RWPE2 (cell line): ENCODE data around the gene TCEANC2.
"Not testable (repeated sequence)": the region's sequence is repeated elsewhere in the genome, so short reads cannot be mapped to it uniquely, and the experiment has no call there.

Experiments used
- ATAC-seq: fragments of 200-7000 bp; cut with Tn5 transposase; 3 replicates; pipeline ENCODE4 v1.9.1; 2021; ENCODE audit warnings: low read depth
- DNase-seq: peaks from one replicate; pipeline ENCODE4 v3.0.0-alpha.2; 2020; ENCODE audit warnings: low spot score
- H3K27ac ChIP-seq: fragments of 450-650 bp; 2 replicates; pipeline ENCODE4 v1.5.1; 2017; ENCODE audit warnings: mild to moderate bottlenecking; ENCODE audit not compliant: poor library complexity, severe bottlenecking
- H3K27me3 ChIP-seq: fragments of 250-450 bp; sonication (Bioruptor Pico); 2 replicates; pipeline ENCODE4 v1.5.1; 2021; ENCODE audit warnings: mild to moderate bottlenecking, moderate library complexity; ENCODE audit not compliant: insufficient read depth, poor library complexity, severe bottlenecking
- H3K36me3 ChIP-seq: fragments of 250-450 bp; sonication (Bioruptor Pico); 2 replicates; pipeline ENCODE4 v1.5.1; 2020; ENCODE audit warnings: low read depth, mild to moderate bottlenecking, moderate library complexity
- H3K4me1 ChIP-seq: fragments of 250-450 bp; sonication (Bioruptor Pico); 2 replicates; pipeline ENCODE4 v1.5.1; 2021; ENCODE audit warnings: mild to moderate bottlenecking, moderate library complexity; ENCODE audit not compliant: insufficient read depth, poor library complexity, severe bottlenecking
- H3K4me3 ChIP-seq: fragments of 250-450 bp; sonication (Bioruptor Pico); 2 replicates; pipeline ENCODE4 v1.5.1; 2021; ENCODE audit warnings: mild to moderate bottlenecking, moderate library complexity; ENCODE audit not compliant: severe bottlenecking
- H3K9me3 ChIP-seq: fragments of 250-450 bp; sonication (Bioruptor Pico); 2 replicates; pipeline ENCODE4 v1.5.1; 2021; ENCODE audit warnings: mild to moderate bottlenecking, moderate library complexity; ENCODE audit not compliant: severe bottlenecking
- CTCF ChIP-seq: fragments of 450-650 bp; IDR thresholded peaks from one replicate; pipeline ENCODE4 v1.5.1; 2017; ENCODE audit warnings: mild to moderate bottlenecking, moderate library complexity; ENCODE audit not compliant: poor library complexity, severe bottlenecking

The TCEANC2 gene

GRCh38 chr1:54017979-54018378 lies 35.4 kb upstream of the TCEANC2 start, which contains the start of gene LDLRAD1:
LDLRAD1 (minus strand) TSS chr1:54018186; CDS start chr1:54018112, 74 bp downstream.
- TF ChIP-seq CTCF, result no peak
- Histone ChIP-seq H3K4me1 (peaks cover 7% of the 10 kb centered on the region), H3K27me3 (no peaks in the 10 kb centered on the region), H3K36me3 (no peaks in the 10 kb centered on the region), H3K9me3 (no peaks in the 10 kb centered on the region), H3K4me3 (no peak within 1 kb of the TSS), H3K27ac (no peak within 1 kb of the TSS)
- DNase-seq (no peak), ATAC-seq (no peak)

GRCh38 chr1:54018635-54019034 lies 34.8 kb upstream of the TCEANC2 start:
- ATAC-seq (no peak), DNase-seq (no peak)
- TF ChIP-seq CTCF, result no peak

GRCh38 chr1:54019562-54020176 lies 33.7 kb upstream of the TCEANC2 start:
- not testable (repeated sequence) for H3K27ac ChIP-seq, DNase-seq, ATAC-seq, H3K27me3 ChIP-seq, H3K4me1 ChIP-seq, H3K4me3 ChIP-seq, H3K9me3 ChIP-seq, H3K36me3 ChIP-seq

More at GRCh38 chr1:54018635-54019034, 34.8 kb upstream of the TCEANC2 start:
- peaks cover 7% of the 10 kb centered on the region for H3K4me1 ChIP-seq
- H3K27me3 ChIP-seq, result no peaks in the 10 kb centered on the region
- no peak overlapping the region for H3K27ac ChIP-seq
- H3K4me3 ChIP-seq, result no peak overlapping the region
- H3K36me3 ChIP-seq, result no peaks in the 10 kb centered on the region
- H3K9me3 ChIP-seq, result no peaks in the 10 kb centered on the region

DNA sequence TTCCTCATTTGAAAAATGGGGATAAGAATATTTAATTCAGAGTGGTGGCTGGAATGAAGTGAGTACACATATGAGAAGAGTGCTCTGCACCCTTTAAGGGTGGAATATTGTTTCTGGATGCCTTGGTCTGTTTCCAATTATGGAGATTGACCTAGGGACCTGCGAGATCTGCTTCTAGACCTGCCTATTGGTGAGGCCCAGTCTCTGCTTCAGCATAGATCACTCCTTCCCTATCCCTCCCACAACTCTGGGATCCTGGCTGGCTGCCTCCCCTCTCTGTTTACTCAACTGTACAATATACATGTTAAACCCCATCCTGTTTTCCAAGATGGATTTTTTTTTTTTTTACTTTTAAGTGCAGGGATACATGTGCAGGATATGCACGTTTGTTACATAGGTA lies 29.1 kb upstream of the TCEANC2 start:
- ATAC-seq (no peak), DNase-seq (no peak)
- no peaks in the 10 kb centered on the region for H3K27me3 ChIP-seq
- no peaks in the 10 kb centered on the region for H3K9me3 ChIP-seq
- no peak for TF ChIP-seq CTCF
- H3K36me3 ChIP-seq, result no peaks in the 10 kb centered on the region
- no peak overlapping the region for H3K27ac ChIP-seq
- no peak overlapping the region for H3K4me3 ChIP-seq
- H3K4me1 ChIP-seq, result no peaks in the 10 kb centered on the region

GRCh38 chr1:54024811-54025210 lies 28.6 kb upstream of the TCEANC2 start:
- not testable (repeated sequence) for H3K9me3 ChIP-seq, DNase-seq, H3K36me3 ChIP-seq, ATAC-seq, H3K4me1 ChIP-seq, H3K4me3 ChIP-seq, H3K27me3 ChIP-seq, H3K27ac ChIP-seq

- ATAC-seq (no peak), DNase-seq (no peak)
- Histone ChIP-seq H3K9me3 (no peaks in the 10 kb centered on the region), H3K4me1 (no peaks in the 10 kb centered on the region), H3K4me3 (no peak overlapping the region), H3K27ac (no peak overlapping the region), H3K36me3 (peaks cover 15% of the 10 kb centered on the region), H3K27me3 (no peaks in the 10 kb centered on the region)
- no peak for TF ChIP-seq CTCF
Measured at GRCh38 chr1:54027848-54028247, 25.6 kb upstream of the TCEANC2 start.
